ENCODE results near the gene KRT80. TPM values are rescaled to one million over a fixed set of nuclear protein-coding genes. Genes with fewer than 3 reads are reported as not detected.

The KRT80 gene
- total and polyA plus RNA-seq, 10 donors, result 0.03 to 0.37 (median 0.17) TPM; not detected in 7

DNA sequence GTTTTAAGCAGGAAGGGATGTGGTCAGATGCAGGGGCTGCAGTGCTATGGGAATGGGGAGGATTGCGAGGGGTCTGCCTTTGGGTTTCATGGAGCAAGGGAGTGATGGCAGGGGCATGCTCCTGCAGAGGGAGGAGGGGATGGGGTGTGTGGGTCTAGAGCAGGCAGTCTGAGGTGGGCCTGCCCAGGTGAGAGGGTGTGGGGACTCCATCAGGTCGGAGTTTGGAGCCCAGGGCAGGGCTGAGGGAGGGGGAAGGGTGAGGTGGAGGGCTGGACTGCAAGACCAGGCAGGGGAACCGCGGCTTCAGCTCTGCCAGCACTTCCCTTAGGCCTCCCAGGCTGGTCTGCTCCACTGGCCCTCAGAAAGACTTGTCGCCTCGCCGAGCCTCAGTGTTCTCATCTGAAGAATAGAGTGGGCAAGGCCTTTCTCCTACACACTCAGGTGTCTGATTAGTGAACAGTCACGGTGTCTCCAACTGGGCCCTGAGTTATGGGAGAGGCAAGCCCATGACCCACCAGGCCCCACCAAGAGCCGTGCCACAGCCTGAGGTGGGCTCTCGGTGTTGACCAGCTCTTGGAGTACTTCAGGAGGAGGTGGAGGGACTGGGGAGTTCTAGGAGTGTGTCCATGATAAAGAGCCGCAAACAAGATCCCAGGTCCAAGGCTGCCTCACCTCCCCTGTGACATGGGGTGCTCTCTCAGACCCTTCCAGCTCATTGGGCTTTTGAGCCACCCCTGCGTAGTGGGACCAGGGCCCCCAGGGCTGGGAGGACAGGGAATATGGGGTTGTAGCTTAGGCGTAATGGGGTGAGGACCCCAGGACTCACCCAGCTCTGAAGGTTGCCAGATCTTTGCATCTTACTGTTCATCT is 20.1 kb upstream of the KRT80 start:
- peaks cover 0 to 40% (median 17%) of the 10 kb centered on the region in 6 donors for H3K4me1 ChIP-seq
- intact Hi-C loops (cut with DNase I; ENCODE audit: low total_unique reads), result no loop called here
- H3K9me3 ChIP-seq, result no peaks in the 10 kb centered on the region
- peak; percentile 47 for DNase-seq
- H3K27ac ChIP-seq, result no peak overlapping the region
- no peak overlapping the region for H3K4me3 ChIP-seq
- TF ChIP-seq POLR2A (IDR thresholded peaks at IDR 0.05) (no peak), POLR2AphosphoS5 (IDR thresholded peaks at IDR 0.05) (no peak)
- TF ChIP-seq, protein P1, sequence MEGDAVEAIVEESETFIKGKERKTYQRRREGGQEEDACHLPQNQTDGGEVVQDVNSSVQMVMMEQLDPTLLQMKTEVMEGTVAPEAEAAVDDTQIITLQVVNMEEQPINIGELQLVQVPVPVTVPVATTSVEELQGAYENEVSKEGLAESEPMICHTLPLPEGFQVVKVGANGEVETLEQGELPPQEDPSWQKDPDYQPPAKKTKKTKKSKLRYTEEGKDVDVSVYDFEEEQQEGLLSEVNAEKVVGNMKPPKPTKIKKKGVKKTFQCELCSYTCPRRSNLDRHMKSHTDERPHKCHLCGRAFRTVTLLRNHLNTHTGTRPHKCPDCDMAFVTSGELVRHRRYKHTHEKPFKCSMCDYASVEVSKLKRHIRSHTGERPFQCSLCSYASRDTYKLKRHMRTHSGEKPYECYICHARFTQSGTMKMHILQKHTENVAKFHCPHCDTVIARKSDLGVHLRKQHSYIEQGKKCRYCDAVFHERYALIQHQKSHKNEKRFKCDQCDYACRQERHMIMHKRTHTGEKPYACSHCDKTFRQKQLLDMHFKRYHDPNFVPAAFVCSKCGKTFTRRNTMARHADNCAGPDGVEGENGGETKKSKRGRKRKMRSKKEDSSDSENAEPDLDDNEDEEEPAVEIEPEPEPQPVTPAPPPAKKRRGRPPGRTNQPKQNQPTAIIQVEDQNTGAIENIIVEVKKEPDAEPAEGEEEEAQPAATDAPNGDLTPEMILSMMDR (IDR thresholded peaks at IDR 0.05 in 8 of 11, conservative IDR thresholded peaks at IDR 0.05 in 3 of 11), result no peak
- H3K36me3 ChIP-seq, result no peaks in the 10 kb centered on the region
- peaks cover 0 to 40% (median 0%) of the 10 kb centered on the region in 7 donors for H3K27me3 ChIP-seq (replicated peaks in 1 of 7)
- WGBS, 5 donors, result 78 to 91% (median 88%) methylated on average over 8 to 13 of the region's 13 CpGs

DNA sequence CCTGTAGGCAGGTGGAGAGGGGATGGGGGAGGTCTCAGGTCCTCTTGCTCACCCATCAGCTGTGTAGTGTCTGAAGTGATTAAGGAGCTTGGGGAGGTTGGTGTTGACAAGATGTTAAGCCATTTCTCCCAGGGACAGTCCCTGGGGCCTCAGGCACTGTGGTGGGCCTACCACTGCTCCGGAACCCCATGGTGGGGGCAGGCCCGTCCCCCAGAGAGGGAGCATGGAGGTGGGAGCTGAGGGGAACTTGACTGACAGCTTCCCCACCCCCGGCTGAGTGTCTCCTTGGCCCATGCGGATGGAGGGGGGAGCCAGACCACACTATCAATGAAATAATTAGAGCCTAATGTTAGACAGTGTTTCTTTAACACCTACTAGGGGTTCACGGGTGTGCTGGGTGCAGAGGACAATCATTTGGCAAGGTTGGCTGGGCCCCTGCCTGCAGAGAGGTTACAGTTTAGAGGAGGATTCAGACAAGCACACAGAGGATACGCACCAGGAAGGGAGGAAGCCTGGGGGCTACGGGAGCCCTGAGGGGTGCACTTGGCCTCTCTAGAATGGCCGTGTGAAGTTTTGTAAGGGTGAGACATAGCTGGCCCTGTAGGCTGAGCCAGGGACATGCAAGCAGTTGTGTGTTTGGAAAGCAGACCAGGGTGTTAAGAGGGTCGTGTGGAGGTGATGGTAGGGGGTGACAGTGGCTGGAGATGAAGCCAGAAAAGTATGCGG is 19.3 kb upstream of the KRT80 start:
- Histone ChIP-seq H3K4me1 (peaks cover 0 to 31% (median 13%) of the 10 kb centered on the region in 6 donors), H3K36me3 (no peaks in the 10 kb centered on the region), H3K27me3 (replicated peaks in 1 of 7) (peaks cover 0 to 36% (median 0%) of the 10 kb centered on the region in 7 donors), H3K4me3 (no peak overlapping the region), H3K27ac (peak overlapping the region in 1 of 8 donors; percentile 15), H3K9me3 (no peaks in the 10 kb centered on the region)
- intact Hi-C loops (cut with DNase I; ENCODE audit: low total_unique reads), result no loop called here
- 72 to 85% (median 76%) methylated on average over 8 to 10 of the region's 10 CpGs for WGBS, 5 donors
- peak; percentile 15 for DNase-seq
- TF ChIP-seq POLR2A (IDR thresholded peaks at IDR 0.05), result no peak
- TF ChIP-seq, protein P1 (IDR thresholded peaks at IDR 0.05 in 8 of 11, conservative IDR thresholded peaks at IDR 0.05 in 3 of 11), result no peak
- TF ChIP-seq POLR2AphosphoS5 (IDR thresholded peaks at IDR 0.05), result no peak

DNA sequence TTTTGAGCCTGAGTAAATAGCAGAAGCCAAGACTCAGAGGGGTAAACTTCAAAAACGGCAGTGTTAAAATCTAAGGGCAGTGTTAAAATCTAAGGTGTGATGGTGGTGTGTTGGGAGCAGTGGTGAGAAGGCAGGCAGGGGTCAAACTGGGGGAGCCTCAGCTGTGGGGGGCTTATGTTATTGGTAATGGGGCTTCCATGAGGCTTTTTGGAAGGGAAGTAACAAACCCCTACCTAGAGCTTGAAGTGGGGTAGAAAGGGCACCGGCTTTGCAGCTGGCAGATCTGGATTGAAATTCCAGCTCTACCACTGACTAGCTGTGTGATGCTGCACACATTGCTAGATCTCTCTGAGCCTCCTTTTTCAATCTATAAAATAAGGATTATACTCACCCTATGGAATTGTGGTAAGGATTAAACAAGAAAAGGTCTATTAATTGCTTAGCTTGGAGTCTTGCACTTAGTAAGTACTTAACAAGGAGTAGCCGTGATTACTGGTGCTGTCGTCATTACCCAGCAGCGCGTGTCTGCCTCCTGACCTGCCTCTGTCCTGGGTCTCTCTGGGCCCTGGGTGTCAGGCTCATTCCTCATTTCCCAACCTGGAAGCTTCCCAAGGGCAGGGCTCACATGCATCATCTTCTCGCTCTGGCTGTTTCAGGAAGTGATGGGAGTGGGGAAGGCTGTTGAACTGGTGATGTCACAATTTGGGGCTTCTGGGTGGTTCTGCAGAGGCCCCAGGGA is 18.5 kb upstream of the KRT80 start:
- DNase-seq, result peak; percentile 41
- Histone ChIP-seq H3K4me3 (no peak overlapping the region), H3K27ac (no peak overlapping the region), H3K27me3 (replicated peaks in 1 of 7) (peaks cover 0 to 29% (median 0%) of the 10 kb centered on the region in 7 donors), H3K36me3 (no peaks in the 10 kb centered on the region), H3K9me3 (no peaks in the 10 kb centered on the region), H3K4me1 (peaks cover 0 to 30% (median 13%) of the 10 kb centered on the region in 6 donors)
- intact Hi-C loops (cut with DNase I; ENCODE audit: low total_unique reads), result no loop called here
- TF ChIP-seq, protein P1 (IDR thresholded peaks at IDR 0.05 in 8 of 11, conservative IDR thresholded peaks at IDR 0.05 in 3 of 11), result no peak
- TF ChIP-seq POLR2AphosphoS5 (IDR thresholded peaks at IDR 0.05) (peak in 2 of 3 donors; percentile 37), POLR2A (IDR thresholded peaks at IDR 0.05) (no peak)
- 75 to 89% (median 78%) methylated on average over 7 of the region's 7 CpGs for WGBS, 5 donors

All from spleen (tissue), 11 donors.